PC-9 (cell line): Measurements from ENCODE around the gene NFS1. TPM values are rescaled to one million over a fixed set of nuclear protein-coding genes. Genes with fewer than 3 reads are reported as not detected.

Experiments
- BruUV-seq: library from RNA; stranded (reverse); fragments of 400-500 nt; replicated peaks from 2 replicates; lab custom pipeline; 2021; lab: Mats Ljungman, UMichigan
- CTCF ChIA-PET: fragments of 300-600 bp; sonication (Branson Sonifier 250); formaldehyde crosslinking; loops from one replicate; lab custom pipeline; 2022; ENCODE audit warnings: antibody characterized with exemption; lab: Charles Lee
- POLR2A ChIA-PET: fragments of 300-600 bp; sonication (Branson Sonifier 250); formaldehyde crosslinking; loops from one replicate; lab custom pipeline; 2022; ENCODE audit warnings: antibody characterized with exemption; ENCODE audit not compliant: unreplicated experiment; lab: Charles Lee
- DNase-seq, 2 experiments: peaks; one replicate each; pipeline versions ENCODE4 v3.0.0 to v3.0.0-alpha.2; 2015 to 2022; ENCODE audit warnings: mixed read lengths in 1 of 2
- H2AFZ ChIP-seq: fragments of 200-600 bp; sonication (generic); 2 replicates; pipeline ENCODE4 v1.8.1; 2017; ENCODE audit warnings: antibody characterized with exemption
- H3F3A ChIP-seq: fragments of 200-600 bp; sonication (generic); 2 replicates; pipeline ENCODE4 v1.8.1; 2017; ENCODE audit warnings: antibody characterized with exemption, mild to moderate bottlenecking, low read depth; ENCODE audit not compliant: insufficient read depth
- H3K27ac ChIP-seq: fragments of 200-600 bp; sonication (generic); 2 replicates; pipeline ENCODE4 v1.6.1; 2016; ENCODE audit warnings: mixed run types
- H3K27me3 ChIP-seq: fragments of 200-600 bp; sonication (generic); 2 replicates; pipeline ENCODE4 v1.6.1; 2016; ENCODE audit warnings: low read depth, mixed run types; ENCODE audit not compliant: insufficient read depth
- H3K36me3 ChIP-seq: fragments of 200-600 bp; sonication (generic); 2 replicates; pipeline ENCODE4 v1.6.1; 2016; ENCODE audit warnings: low read depth, mixed run types
- H3K4me1 ChIP-seq: fragments of 200-600 bp; sonication (generic); replicated peaks from 2 replicates; pipeline ENCODE4 v1.6.1; 2016; ENCODE audit warnings: mixed run types; ENCODE audit not compliant: insufficient read depth
- H3K4me2 ChIP-seq: fragments of 200-600 bp; sonication (generic); 2 replicates; pipeline ENCODE4 v1.6.1; 2017; ENCODE audit warnings: mixed run types
- H3K4me3 ChIP-seq: fragments of 200-600 bp; sonication (generic); 2 replicates; pipeline ENCODE4 v1.6.1; 2016; ENCODE audit warnings: mixed run types
- H3K79me2 ChIP-seq: fragments of 200-600 bp; sonication (generic); 2 replicates; pipeline ENCODE4 v1.6.1; 2017; ENCODE audit warnings: low read depth, mixed run types
- H3K9me2 ChIP-seq: fragments of 200-600 bp; sonication (generic); 2 replicates; pipeline ENCODE4 v1.8.1; 2017; ENCODE audit warnings: mild to moderate bottlenecking; ENCODE audit not compliant: insufficient read depth
- H3K9me3 ChIP-seq: fragments of 200-600 bp; sonication (generic); 2 replicates; pipeline ENCODE4 v1.8.1; 2016; ENCODE audit warnings: low read depth; ENCODE audit not compliant: insufficient read depth
- H4K20me1 ChIP-seq: fragments of 200-600 bp; sonication (generic); 2 replicates; pipeline ENCODE4 v1.8.1; 2017; ENCODE audit not compliant: insufficient read depth
- CTCF ChIP-seq: fragments of 200-600 bp; sonication (generic); conservative IDR thresholded peaks from 2 replicates; pipeline ENCODE4 v1.6.1; 2017; ENCODE audit warnings: mixed run types, antibody characterized with exemption, mild to moderate bottlenecking, moderate library complexity
- EZH2 ChIP-seq: fragments of 200-600 bp; sonication (generic); IDR thresholded peaks from 2 replicates; pipeline ENCODE4 v1.8.0; 2017; ENCODE audit warnings: antibody characterized with exemption, low read depth
- intact Hi-C: fragments of 100-400 bp; cut with micrococcal nuclease; formaldehyde crosslinking; loops from one replicate; pipeline ENCODE4 v1.10.0; 2022; ENCODE audit not compliant: unreplicated experiment
- total RNA-seq: library from RNA; stranded (reverse); gene quantifications from 2 replicates; pipeline ENCODE4 v1.2.3, GENCODE V29; 2021

The NFS1 gene
- total RNA-seq, 1 experiment from 2014 or later = 65.0 TPM

GRCh38 chr20:35702051-35702823 is 3.1 kb upstream of the NFS1 start:
- H3K79me2 ChIP-seq = peaks cover 56% of the 10 kb centered on the region
- no peaks in the 10 kb centered on the region for H3K27me3 ChIP-seq
- H3K4me3 ChIP-seq = no peak overlapping the region
- H3K4me1 ChIP-seq = peaks cover 25% of the 10 kb centered on the region
- H3K9me2 ChIP-seq = no peaks in the 10 kb centered on the region
- H3K4me2 ChIP-seq = no peak overlapping the region
- ChIA-PET CTCF (interaction anchor here (0.6 kb wide), 1 partner anchor 189 kb away, joined by 4 read pairs; no protein-coding TSS in a partner anchor), POLR2A (interaction anchor here (0.7 kb wide), 1 partner anchor 424 kb away, joined by 6 read pairs; the partner anchor contains the start of gene MMP24OS)
- H3K36me3 ChIP-seq = peaks cover 39% of the 10 kb centered on the region
- H3K9me3 ChIP-seq = no peaks in the 10 kb centered on the region
- peaks cover 79% of the 10 kb centered on the region for H3F3A ChIP-seq
- intact Hi-C loops = loop anchor here (5.0 kb wide), 1 partner anchor 190 kb away; no protein-coding TSS in a partner anchor
- H4K20me1 ChIP-seq = peaks cover 68% of the 10 kb centered on the region
- no peak overlapping the region for H2AFZ ChIP-seq
- TF ChIP-seq CTCF = no peak
- DNase-seq = no peak
- BruUV-seq = no TSS peak
- peak overlapping the region; percentile 36 for H3K27ac ChIP-seq

- no peaks in the 10 kb centered on the region for H3K9me2 ChIP-seq
- peak overlapping the region; percentile 83 for H3K4me2 ChIP-seq
- no peaks in the 10 kb centered on the region for H3K27me3 ChIP-seq
- H3K36me3 ChIP-seq = peaks cover 31% of the 10 kb centered on the region
- CTCF ChIA-PET = interaction anchor here (0.6 to 1.1 kb wide), 2 partner anchors 184 to 380 kb away, joined by 3 read pairs; no protein-coding TSS in a partner anchor
- BruUV-seq = no TSS peak
- intact Hi-C loops = loop anchor here (5.0 kb wide), 1 partner anchor 188 kb away; no protein-coding TSS in a partner anchor
- TF ChIP-seq EZH2 = no peak
- TF ChIP-seq CTCF = no peak
- DNase-seq = no peak
- POLR2A ChIA-PET = no interaction called here
- H3K4me3 ChIP-seq = peak overlapping the region; percentile 96
- peak overlapping the region; percentile 75; the same call in 1 of the 2 replicates for H3K27ac ChIP-seq
- H3K9me3 ChIP-seq = no peaks in the 10 kb centered on the region
- H3F3A ChIP-seq = peaks cover 63% of the 10 kb centered on the region
- peaks cover 25% of the 10 kb centered on the region for H3K4me1 ChIP-seq
- no peak overlapping the region for H2AFZ ChIP-seq
- peaks cover 47% of the 10 kb centered on the region for H3K79me2 ChIP-seq
- H4K20me1 ChIP-seq = peaks cover 53% of the 10 kb centered on the region
These were observed 1.5 kb upstream of the NFS1 start for GRCh38 chr20:35700625-35701148.

- POLR2A ChIA-PET = interaction anchor here (0.6 to 1.0 kb wide), 4 partner anchors 42 to 234 kb away, joined by 3 to 6 read pairs (median 4); partner anchors contain the start of gene RBM39
- no peaks in the 10 kb centered on the region for H3K27me3 ChIP-seq
- no peaks in the 10 kb centered on the region for H3K9me2 ChIP-seq
- peak overlapping the region; percentile 83 for H3K4me2 ChIP-seq
- H3K4me3 ChIP-seq = peak overlapping the region; percentile 96
- CTCF ChIA-PET = interaction anchor here (1.1 kb wide), 1 partner anchor 184 kb away, joined by 3 read pairs; no protein-coding TSS in a partner anchor
- intact Hi-C loops = loop anchor here (5.0 kb wide), 3 partner anchors 83 to 233 kb away; partner anchors contain the start of gene SPAG4
- H2AFZ ChIP-seq = peak overlapping the region; percentile 95
- DNase-seq = no peak
- H3K79me2 ChIP-seq = peaks cover 45% of the 10 kb centered on the region
- TF ChIP-seq CTCF = no peak
- TF ChIP-seq EZH2 = no peak
- BruUV-seq = no TSS peak
- H3K27ac ChIP-seq = peak overlapping the region; percentile 75
- peaks cover 30% of the 10 kb centered on the region for H3K36me3 ChIP-seq
- H3K9me3 ChIP-seq = no peaks in the 10 kb centered on the region
- H3F3A ChIP-seq = peaks cover 57% of the 10 kb centered on the region
- peaks cover 48% of the 10 kb centered on the region for H4K20me1 ChIP-seq
- peaks cover 25% of the 10 kb centered on the region for H3K4me1 ChIP-seq
These were observed 939 bp upstream of the NFS1 start for GRCh38 chr20:35699957-35700624.
